T-cell (primary cell): ENCODE data around the gene CLCNKB. TPM values are rescaled to one million over a fixed set of nuclear protein-coding genes. Genes with fewer than 3 reads are reported as not detected.
A peak's percentile ranks its signal among the peaks of the same experiment; 100 is the strongest.
"Not testable (repeated sequence)": the region's sequence is repeated elsewhere in the genome, so short reads cannot be mapped to it uniquely, and the experiment has no call there.

Source experiments
- ATAC-seq, 4 experiments: fragments of 200-7000 bp in 3 of 4; fragments of 150-1000 bp in 1 of 4; cut with Tn5 transposase; replicated peaks in 1 of 4; 1 replicate in 3 of 4; 2 replicates in 1 of 4; pipeline ENCODE4 v1.10.0; 2021; ENCODE audit warnings: moderate library complexity in 3 of 4, mild to moderate bottlenecking in 2 of 4, moderate number of reproducible peaks in 1 of 4
- CTCF ChIA-PET, 2 donors: fragments of 300-600 bp; sonication (Branson Sonifier 250); formaldehyde crosslinking; loops; one replicate each; lab custom pipeline; 2022; ENCODE audit warnings: antibody characterized with exemption in 2 of 2; lab: Charles Lee
- POLR2A ChIA-PET, 2 donors: fragments of 300-600 bp; sonication (Branson Sonifier 250); formaldehyde crosslinking; loops; one replicate each; lab custom pipeline; 2022; ENCODE audit warnings: antibody characterized with exemption in 2 of 2; lab: Charles Lee
- DNase-seq, 35 experiments: peaks; one replicate each; pipeline versions ENCODE4 v3.0.0 to v3.0.0-alpha.2; 2013 to 2023
- H3K27ac ChIP-seq: one replicate; pipeline ENCODE4 v1.5.1; 2013; ENCODE audit warnings: low read length
- H3K27me3 ChIP-seq, 2 experiments: replicated peaks in 1 of 2; 1 replicate in 1 of 2; 2 replicates in 1 of 2; pipeline versions ENCODE4 v1.6.1 to v1.7.0; 2013; ENCODE audit warnings: low read length in 1 of 2, mixed read lengths in 1 of 2; ENCODE audit not compliant: control insufficient read depth in 2 of 2, insufficient read depth in 2 of 2; ENCODE audit errors: extremely low read depth in 1 of 2
- H3K36me3 ChIP-seq, 2 donors: 1 replicate in 1 of 2; 2 replicates in 1 of 2; pipeline versions ENCODE4 v1.6.1 to v1.7.0; 2013; ENCODE audit warnings: low read length in 1 of 2; ENCODE audit not compliant: control insufficient read depth in 2 of 2, insufficient read depth in 1 of 2; ENCODE audit errors: extremely low read depth in 1 of 2
- H3K4me1 ChIP-seq, 2 experiments: 1 replicate in 1 of 2; 2 replicates in 1 of 2; pipeline versions ENCODE4 v1.6.1 to v1.7.0; 2013; ENCODE audit warnings: low read length in 2 of 2, mixed read lengths in 1 of 2; ENCODE audit not compliant: insufficient read depth in 2 of 2, control insufficient read depth in 1 of 2; ENCODE audit errors: extremely low read depth in 1 of 2
- H3K4me3 ChIP-seq, 2 donors: 1 replicate in 1 of 2; 2 replicates in 1 of 2; pipeline versions ENCODE4 v1.5.1 to v1.7.0; 2013; ENCODE audit warnings: mild to moderate bottlenecking in 2 of 2, low read length in 1 of 2, moderate library complexity in 1 of 2; ENCODE audit not compliant: control insufficient read depth in 1 of 2; ENCODE audit errors: extremely low read depth in 1 of 2
- H3K9me3 ChIP-seq: 2 replicates; pipeline ENCODE4 v1.7.0; 2013
- H3K27ac Mint-ChIP-seq, 2 donors: one replicate each; pipeline ENCODE4 v1.8.0; 2020 to 2021; ENCODE audit warnings: mild to moderate bottlenecking in 2 of 2, mixed read lengths in 2 of 2
- H3K27me3 Mint-ChIP-seq, 2 donors: one replicate each; pipeline ENCODE4 v1.8.0; 2021 to 2022; ENCODE audit warnings: mixed read lengths in 2 of 2
- H3K36me3 Mint-ChIP-seq: one replicate; pipeline ENCODE4 v1.8.0; 2021; ENCODE audit warnings: mixed read lengths
- H3K4me1 Mint-ChIP-seq, 3 donors: one replicate each; pipeline ENCODE4 v1.8.0; 2020 to 2022; ENCODE audit warnings: mixed read lengths in 3 of 3, mild to moderate bottlenecking in 1 of 3
- H3K4me3 Mint-ChIP-seq, 3 donors: one replicate each; pipeline ENCODE4 v1.8.0; 2020 to 2022; ENCODE audit warnings: mild to moderate bottlenecking in 3 of 3, mixed read lengths in 3 of 3, moderate library complexity in 3 of 3
- H3K9me3 Mint-ChIP-seq, 3 donors: one replicate each; pipeline ENCODE4 v1.8.0; 2020 to 2022; ENCODE audit warnings: mixed read lengths in 3 of 3
- WGBS: methylation state at CpG from one replicate; pipeline ENCODE4 v1.1.5; 2013; ENCODE audit warnings: missing lambda C conversion rate; ENCODE audit not compliant: insufficient coverage; 5-methylcytosine and 5-hydroxymethylcytosine counted together
- total RNA-seq, 35 experiments: library from RNA in 6 of 35; stranded (reverse) in 6 of 35; fragments of 120-200 nt in 1 of 35; gene quantifications; one replicate each; pipeline versions ENCODE4 v1.2.1 to v1.2.4 and lab custom pipeline; 2013 to 2026

Gene CLCNKB
- total RNA-seq, 5 donors from 2014 or later (not counting 1 experiment from before 2014, with no cell fraction given) = not detected

GRCh38 chr1:16001274-16001673 lies 42.3 kb upstream of the CLCNKB start:
- H3K4me1 ChIP-seq, H3K4me3 Mint-ChIP-seq, H3K27me3 Mint-ChIP-seq, H3K4me3 ChIP-seq, H3K27ac ChIP-seq, POLR2A ChIA-PET, H3K27ac Mint-ChIP-seq, DNase-seq, ATAC-seq, H3K36me3 Mint-ChIP-seq, H3K4me1 Mint-ChIP-seq, H3K9me3 Mint-ChIP-seq, H3K36me3 ChIP-seq, H3K9me3 ChIP-seq: not testable (repeated sequence)
- peaks cover 0 to 20% of the 10 kb centered on the region in 2 experiments for H3K27me3 ChIP-seq
- CTCF ChIA-PET = interaction anchor here in 1 of 2 donors (0.6 kb wide), 1 partner anchor 15 kb away, joined by 3 read pairs; no protein-coding TSS in a partner anchor
- 89% methylated on average over 7 of the region's 10 CpGs for WGBS

GRCh38 chr1:16005597-16005996 lies 38.0 kb upstream of the CLCNKB start:
- POLR2A ChIA-PET = no interaction called here
- Histone ChIP-seq H3K9me3 (no peaks in the 10 kb centered on the region), H3K4me3 (no peak overlapping the region), H3K36me3 (no peaks in the 10 kb centered on the region), H3K27ac (no peak overlapping the region), H3K27me3 (peaks cover 0 to 15% of the 10 kb centered on the region in 2 experiments), H3K4me1 (no peaks in the 10 kb centered on the region)
- H3K9me3 Mint-ChIP-seq = no peaks in the 10 kb centered on the region
- peaks cover 0 to 5% of the 10 kb centered on the region in 2 donors for H3K27me3 Mint-ChIP-seq
- no peak overlapping the region for H3K27ac Mint-ChIP-seq
- DNase-seq (no peak), ATAC-seq (no peak)
- 73% methylated on average over 3 of the region's 5 CpGs for WGBS
- no peaks in the 10 kb centered on the region for H3K4me1 Mint-ChIP-seq
- no peak overlapping the region for H3K4me3 Mint-ChIP-seq
- no peaks in the 10 kb centered on the region for H3K36me3 Mint-ChIP-seq
- CTCF ChIA-PET = no interaction called here

- Mint-ChIP-seq H3K4me3 (no peak overlapping the region), H3K36me3 (no peaks in the 10 kb centered on the region), H3K27ac (no peak overlapping the region), H3K9me3 (no peaks in the 10 kb centered on the region), H3K4me1 (no peaks in the 10 kb centered on the region), H3K27me3 (peaks cover 0 to 4% of the 10 kb centered on the region in 2 donors)
- Histone ChIP-seq H3K9me3 (no peaks in the 10 kb centered on the region), H3K27me3 (peaks cover 0 to 15% of the 10 kb centered on the region in 2 experiments), H3K4me3 (no peak overlapping the region), H3K36me3 (no peaks in the 10 kb centered on the region), H3K27ac (no peak overlapping the region), H3K4me1 (no peaks in the 10 kb centered on the region)
- ChIA-PET CTCF (no interaction called here), POLR2A (no interaction called here)
- ATAC-seq (no peak), DNase-seq (no peak)
- 78% methylated on average over 7 of the region's 11 CpGs for WGBS
These were observed 37.6 kb upstream of the CLCNKB start for GRCh38 chr1:16006010-16006409.

- H3K36me3 Mint-ChIP-seq = no peaks in the 10 kb centered on the region
- H3K27me3 ChIP-seq = peaks cover 0 to 14% of the 10 kb centered on the region in 2 experiments
- no peak overlapping the region for H3K27ac Mint-ChIP-seq
- no peak overlapping the region for H3K27ac ChIP-seq
- CTCF ChIA-PET = interaction anchor here (0.5 to 1.0 kb wide), 4 partner anchors 35 to 191 kb away, joined by 3 read pairs; no protein-coding TSS in a partner anchor
- DNase-seq (no peak), ATAC-seq (peak in 1 of 4 experiments; percentile 35)
- no peak overlapping the region for H3K4me3 ChIP-seq
- WGBS = 86% methylated on average over 5 of the region's 9 CpGs
- no peak overlapping the region for H3K4me3 Mint-ChIP-seq
- H3K9me3 Mint-ChIP-seq = no peaks in the 10 kb centered on the region
- no peaks in the 10 kb centered on the region for H3K4me1 Mint-ChIP-seq
- no peaks in the 10 kb centered on the region for H3K9me3 ChIP-seq
- no peaks in the 10 kb centered on the region for H3K36me3 ChIP-seq
- no peaks in the 10 kb centered on the region for H3K4me1 ChIP-seq
- POLR2A ChIA-PET = no interaction called here
- H3K27me3 Mint-ChIP-seq = peaks cover 0 to 3% of the 10 kb centered on the region in 2 donors
These were observed 36.8 kb upstream of the CLCNKB start for GRCh38 chr1:16006552-16007485.

- ATAC-seq (no peak), DNase-seq (no peak)
- H3K4me3 ChIP-seq = no peak overlapping the region
- Mint-ChIP-seq H3K4me1 (peaks cover 4 to 5% (median 5%) of the 10 kb centered on the region in 3 donors), H3K27ac (no peak overlapping the region), H3K9me3 (no peaks in the 10 kb centered on the region), H3K4me3 (no peak overlapping the region), H3K36me3 (no peaks in the 10 kb centered on the region), H3K27me3 (peaks cover 0 to 3% of the 10 kb centered on the region in 2 donors)
- POLR2A ChIA-PET = no interaction called here
- H3K9me3 ChIP-seq = no peaks in the 10 kb centered on the region
- CTCF ChIA-PET = interaction anchor here (0.5 to 1.0 kb wide), 6 partner anchors 21 to 192 kb away, joined by 3 read pairs; no protein-coding TSS in a partner anchor
- peaks cover 0 to 24% of the 10 kb centered on the region in 2 experiments for H3K27me3 ChIP-seq
- 59% methylated on average over 2 of the region's 6 CpGs for whole genome bisulfite sequencing
- peaks cover 3 to 7% of the 10 kb centered on the region in 2 experiments for H3K4me1 ChIP-seq
- H3K36me3 ChIP-seq = no peaks in the 10 kb centered on the region
- H3K27ac ChIP-seq = no peak overlapping the region
These were observed 35.8 kb upstream of the CLCNKB start for GRCh38 chr1:16007671-16008341.

GRCh38 chr1:16009030-16009460 lies 34.5 kb upstream of the CLCNKB start:
- peak; percentile 24 to 81 (median 61) for DNase-seq
- H3K27me3 ChIP-seq = peaks cover 0 to 36% of the 10 kb centered on the region in 2 experiments
- Mint-ChIP-seq H3K4me1 (peaks cover 4 to 5% (median 5%) of the 10 kb centered on the region in 3 donors), H3K4me3 (no peak overlapping the region), H3K27me3 (peaks cover 3 to 4% of the 10 kb centered on the region in 2 donors), H3K36me3 (no peaks in the 10 kb centered on the region), H3K27ac (no peak overlapping the region), H3K9me3 (no peaks in the 10 kb centered on the region)
- ChIA-PET POLR2A (no interaction called here), CTCF (interaction anchor here in 1 of 2 donors (1.0 kb wide), 1 partner anchor 22 kb away, joined by 3 read pairs; no protein-coding TSS in a partner anchor)
- peak; percentile 54 to 72 (median 62) for ATAC-seq
- H3K9me3 ChIP-seq = no peaks in the 10 kb centered on the region
- peaks cover 3 to 13% of the 10 kb centered on the region in 2 experiments for H3K4me1 ChIP-seq
- H3K36me3 ChIP-seq = no peaks in the 10 kb centered on the region
- no peak overlapping the region for H3K4me3 ChIP-seq
- WGBS = 0% methylated on average over 3 of the region's 4 CpGs
- H3K27ac ChIP-seq = no peak overlapping the region
